HG03432 (cell line): ENCODE measurements around the gene ZNF146.
"Not testable (repeated sequence)": the region's sequence is repeated elsewhere in the genome, so short reads cannot be mapped to it uniquely, and the experiment has no call there.

Source experiments
- ATAC-seq: cut with Tn5 transposase; IDR thresholded peaks from one replicate; pipeline ENCODE4 v1.9.1; 2021; ENCODE audit warnings: mild to moderate bottlenecking, moderate library complexity; ENCODE audit not compliant: unreplicated experiment

ZNF146 gene

GRCh38 chr19:36269295-36269694 is 54.4 kb downstream of the ZNF146 start:
- not testable (repeated sequence) for ATAC-seq
